ENCODE measurements around the gene GGTLC3.
"Not testable (repeated sequence)": the region's sequence is repeated elsewhere in the genome, so short reads cannot be mapped to it uniquely, and the experiment has no call there.

The GGTLC3 gene

GRCh38 chr22:18518061-18518460 is at the start of gene GGTLC3:
Gene GGTLC3 (minus strand): TSS chr22:18518161. CDS start chr22:18517897, 264 bp downstream.
- DNase-seq: not testable (repeated sequence)

GRCh38 chr22:18560099-18560974 is 42.4 kb upstream of the GGTLC3 start:
- DNase-seq: not testable (repeated sequence)

GRCh38 chr22:18558939-18559338 is 41.0 kb upstream of the GGTLC3 start:
- DNase-seq: not testable (repeated sequence)

GRCh38 chr22:18558516-18558915 is 40.6 kb upstream of the GGTLC3 start:
- not testable (repeated sequence) for DNase-seq

GRCh38 chr22:18554280-18555256 is 36.6 kb upstream of the GGTLC3 start:
- DNase-seq: not testable (repeated sequence)

- DNase-seq: not testable (repeated sequence)
Measured at GRCh38 chr22:18552839-18553597, 35.1 kb upstream of the GGTLC3 start.

- DNase-seq: not testable (repeated sequence)
Measured at GRCh38 chr22:18551046-18551445, 33.1 kb upstream of the GGTLC3 start.

GRCh38 chr22:18549458-18550179 is 31.7 kb upstream of the GGTLC3 start:
- not testable (repeated sequence) for DNase-seq

- not testable (repeated sequence) for DNase-seq
Measured at GRCh38 chr22:18544615-18545014, 26.7 kb upstream of the GGTLC3 start.

- not testable (repeated sequence) for DNase-seq
Measured at GRCh38 chr22:18543400-18543799, 25.4 kb upstream of the GGTLC3 start.

- DNase-seq: not testable (repeated sequence)
Measured at GRCh38 chr22:18539994-18540393, 22.0 kb upstream of the GGTLC3 start.

GRCh38 chr22:18534315-18534714 is 16.4 kb upstream of the GGTLC3 start:
- not testable (repeated sequence) for DNase-seq

- not testable (repeated sequence) for DNase-seq
Measured at GRCh38 chr22:18533633-18534032, 15.7 kb upstream of the GGTLC3 start.

- DNase-seq: not testable (repeated sequence)
Measured at GRCh38 chr22:18529416-18530145, 11.6 kb upstream of the GGTLC3 start.

- DNase-seq: not testable (repeated sequence)
Measured at GRCh38 chr22:18528597-18529415, 10.8 kb upstream of the GGTLC3 start.

- not testable (repeated sequence) for DNase-seq
Measured at GRCh38 chr22:18527752-18528596, 10.0 kb upstream of the GGTLC3 start, which contains the start of gene TMEM191B. Gene TMEM191B (plus strand): TSS chr22:18527802. CDS start chr22:18527981, 179 bp downstream.

- DNase-seq: not testable (repeated sequence)
Measured at GRCh38 chr22:18523328-18523727, 5.4 kb upstream of the GGTLC3 start.

- DNase-seq: not testable (repeated sequence)
Measured at GRCh38 chr22:18522762-18523161, 4.8 kb upstream of the GGTLC3 start.

- not testable (repeated sequence) for DNase-seq
Measured at GRCh38 chr22:18513454-18513853, 4.5 kb downstream of the GGTLC3 start.
